Measurements from ENCODE around the gene CCDC182. TPM values are rescaled to one million over a fixed set of nuclear protein-coding genes. Genes with fewer than 3 reads are reported as not detected.

Gene CCDC182
- total RNA-seq, 1 donor from 2014 or later, result not detected

DNA sequence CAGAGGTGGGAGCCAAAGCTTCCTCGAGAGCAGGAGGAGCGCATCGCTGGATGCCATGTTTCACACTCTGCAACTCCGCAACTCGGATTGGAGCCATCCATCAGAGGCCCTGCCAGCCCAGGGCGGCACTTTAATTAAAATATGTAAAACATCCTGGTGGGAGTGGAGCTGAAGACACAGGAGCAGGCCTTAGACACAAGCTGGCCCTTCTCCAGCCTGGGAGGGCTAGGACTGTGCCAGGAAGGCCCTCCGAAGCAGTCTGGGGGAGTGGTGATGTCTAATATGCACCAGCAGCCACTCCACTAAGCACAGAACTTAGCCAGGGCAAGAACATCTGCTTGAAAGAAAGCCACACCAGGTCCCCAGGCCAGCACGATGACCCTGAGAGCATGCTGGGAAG, 5.8 kb upstream of the CCDC182 start:
- no peaks in the 10 kb centered on the region for H3K9me3 Mint-ChIP-seq
- no peak overlapping the region for H3K27ac Mint-ChIP-seq
- no peak overlapping the region for H3K4me3 Mint-ChIP-seq
- peaks cover 31% of the 10 kb centered on the region for H3K27me3 Mint-ChIP-seq
- no peaks in the 10 kb centered on the region for H3K36me3 Mint-ChIP-seq
- DNase-seq (ENCODE audit: extremely low spot score, unreplicated experiment), result no peak
- H3K4me1 Mint-ChIP-seq (ENCODE audit: unreplicated experiment), result peaks cover 3% of the 10 kb centered on the region
- TF ChIP-seq, protein P1, sequence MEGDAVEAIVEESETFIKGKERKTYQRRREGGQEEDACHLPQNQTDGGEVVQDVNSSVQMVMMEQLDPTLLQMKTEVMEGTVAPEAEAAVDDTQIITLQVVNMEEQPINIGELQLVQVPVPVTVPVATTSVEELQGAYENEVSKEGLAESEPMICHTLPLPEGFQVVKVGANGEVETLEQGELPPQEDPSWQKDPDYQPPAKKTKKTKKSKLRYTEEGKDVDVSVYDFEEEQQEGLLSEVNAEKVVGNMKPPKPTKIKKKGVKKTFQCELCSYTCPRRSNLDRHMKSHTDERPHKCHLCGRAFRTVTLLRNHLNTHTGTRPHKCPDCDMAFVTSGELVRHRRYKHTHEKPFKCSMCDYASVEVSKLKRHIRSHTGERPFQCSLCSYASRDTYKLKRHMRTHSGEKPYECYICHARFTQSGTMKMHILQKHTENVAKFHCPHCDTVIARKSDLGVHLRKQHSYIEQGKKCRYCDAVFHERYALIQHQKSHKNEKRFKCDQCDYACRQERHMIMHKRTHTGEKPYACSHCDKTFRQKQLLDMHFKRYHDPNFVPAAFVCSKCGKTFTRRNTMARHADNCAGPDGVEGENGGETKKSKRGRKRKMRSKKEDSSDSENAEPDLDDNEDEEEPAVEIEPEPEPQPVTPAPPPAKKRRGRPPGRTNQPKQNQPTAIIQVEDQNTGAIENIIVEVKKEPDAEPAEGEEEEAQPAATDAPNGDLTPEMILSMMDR (conservative IDR thresholded peaks at IDR 0.05), result no peak

DNA sequence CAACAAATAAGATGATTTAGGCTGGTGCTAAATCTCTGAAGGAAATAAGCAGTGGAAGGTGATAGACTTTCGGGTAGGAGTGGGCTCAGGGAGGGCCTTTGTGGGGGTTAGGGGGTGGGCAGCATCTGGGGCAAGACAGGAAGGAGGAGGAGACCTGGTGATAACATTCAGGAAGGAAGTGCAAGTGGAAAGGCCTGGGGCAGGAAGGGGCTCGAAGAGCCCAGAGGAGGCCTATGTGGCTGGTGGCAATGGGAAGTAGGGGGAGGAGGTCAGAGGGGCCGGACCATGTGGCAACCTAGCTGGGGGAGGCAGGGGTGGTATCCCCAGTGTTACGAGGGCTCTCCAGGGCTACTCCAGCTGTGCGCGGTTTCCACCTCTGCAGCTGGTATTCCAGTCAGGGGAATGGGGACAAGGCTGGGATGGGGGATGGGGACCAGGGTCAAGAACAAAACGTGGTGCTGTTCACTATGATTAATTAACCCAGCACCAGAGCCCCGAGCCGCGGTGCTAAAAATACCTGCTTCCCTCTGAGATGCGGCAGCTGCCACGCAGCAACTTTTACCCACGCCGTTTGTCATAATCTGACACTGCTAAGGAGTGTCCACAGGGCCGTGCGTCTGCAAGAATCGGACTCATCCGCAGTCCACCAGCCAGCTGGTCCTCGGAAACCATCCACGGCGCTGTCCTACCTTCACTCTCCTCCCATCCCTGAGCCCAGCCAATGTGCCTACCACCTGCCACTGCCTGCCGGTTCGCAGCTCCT, 5.2 kb upstream of the CCDC182 start:
- H3K27me3 Mint-ChIP-seq, result peaks cover 31% of the 10 kb centered on the region
- H3K4me3 Mint-ChIP-seq, result no peak overlapping the region
- H3K36me3 Mint-ChIP-seq, result no peaks in the 10 kb centered on the region
- DNase-seq (ENCODE audit: extremely low spot score, unreplicated experiment), result no peak
- TF ChIP-seq, protein P1 (conservative IDR thresholded peaks at IDR 0.05), result no peak
- no peaks in the 10 kb centered on the region for H3K9me3 Mint-ChIP-seq
- peaks cover 3% of the 10 kb centered on the region for H3K4me1 Mint-ChIP-seq (ENCODE audit: unreplicated experiment)
- H3K27ac Mint-ChIP-seq, result no peak overlapping the region

GRCh38 chr17:57749701-57750100, 4.6 kb upstream of the CCDC182 start:
- Mint-ChIP-seq H3K27me3 (peaks cover 31% of the 10 kb centered on the region), H3K4me1 (ENCODE audit: unreplicated experiment) (peaks cover 3% of the 10 kb centered on the region), H3K4me3 (no peak overlapping the region), H3K36me3 (no peaks in the 10 kb centered on the region), H3K27ac (no peak overlapping the region), H3K9me3 (no peaks in the 10 kb centered on the region)
- no peak for DNase-seq (ENCODE audit: extremely low spot score, unreplicated experiment)
- TF ChIP-seq, protein P1 (conservative IDR thresholded peaks at IDR 0.05), result no peak

DNA sequence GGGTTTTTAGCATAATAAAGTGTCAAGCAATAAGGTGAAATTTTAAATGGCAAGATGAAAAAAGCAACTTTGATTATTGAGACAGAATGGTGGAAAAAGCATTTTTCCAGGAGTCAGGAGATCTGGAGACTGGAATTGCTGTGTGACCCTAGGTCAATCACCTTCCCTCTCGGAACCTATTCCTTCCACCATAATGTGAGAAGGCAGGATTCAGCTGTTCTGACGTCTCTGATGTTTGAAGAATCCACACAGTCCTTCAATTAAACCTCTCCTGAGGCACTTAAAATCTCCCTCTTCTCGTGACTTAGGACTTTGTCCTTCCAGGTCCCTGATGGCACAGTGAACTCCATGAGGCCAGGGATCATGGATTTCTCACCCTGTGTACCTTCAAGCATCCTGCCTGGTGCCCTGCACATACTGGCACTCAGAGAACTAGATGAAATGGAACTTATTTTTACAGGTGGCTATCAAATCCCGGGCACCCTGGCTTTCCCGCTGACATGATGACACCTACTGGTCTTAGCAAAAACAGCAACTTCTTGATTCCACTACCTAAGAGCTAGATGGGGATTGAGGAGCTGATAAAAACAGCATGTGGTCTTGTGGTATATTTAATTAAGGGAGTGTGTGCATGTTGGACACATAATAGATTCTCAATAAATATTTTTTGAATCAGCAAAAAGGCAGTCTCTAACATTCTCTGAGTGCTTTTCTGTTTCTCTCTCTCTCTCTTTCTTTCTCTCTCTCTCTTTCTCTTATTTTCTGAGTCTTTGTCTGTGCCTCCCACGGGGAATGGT, 2.3 kb upstream of the CCDC182 start:
- Mint-ChIP-seq H3K36me3 (no peaks in the 10 kb centered on the region), H3K9me3 (no peaks in the 10 kb centered on the region)
- DNase-seq (ENCODE audit: extremely low spot score, unreplicated experiment), result no peak

DNA sequence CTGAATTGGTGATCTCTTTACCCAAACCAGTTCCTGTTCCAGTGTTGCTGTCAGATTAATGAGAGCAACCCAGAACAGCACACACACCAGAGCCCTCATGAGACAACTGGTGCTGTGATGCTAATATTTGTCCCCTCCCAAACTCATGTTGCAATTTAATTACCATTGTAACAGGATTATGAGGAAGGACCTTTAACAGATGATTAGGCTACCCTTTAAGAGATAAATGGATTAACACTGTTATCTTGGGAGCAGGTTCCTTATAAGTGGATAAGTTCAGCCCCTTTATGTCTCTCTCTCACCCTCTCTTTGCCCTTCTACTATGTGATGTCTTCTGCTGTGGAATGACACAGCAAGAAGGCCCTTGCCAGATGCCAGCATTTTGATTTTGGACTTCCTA, 1.1 kb upstream of the CCDC182 start:
- Mint-ChIP-seq H3K36me3 (no peaks in the 10 kb centered on the region), H3K4me1 (ENCODE audit: unreplicated experiment) (peaks cover 3% of the 10 kb centered on the region), H3K4me3 (no peak overlapping the region), H3K27ac (no peak overlapping the region), H3K27me3 (peaks cover 37% of the 10 kb centered on the region), H3K9me3 (no peaks in the 10 kb centered on the region)
- TF ChIP-seq, protein P1 (conservative IDR thresholded peaks at IDR 0.05), result no peak
- DNase-seq (ENCODE audit: extremely low spot score, unreplicated experiment), result no peak

More for the DNA sequence above, 2.3 kb upstream of the CCDC182 start:
- Mint-ChIP-seq H3K4me1 (ENCODE audit: unreplicated experiment) (peaks cover 3% of the 10 kb centered on the region), H3K4me3 (no peak overlapping the region), H3K27ac (no peak overlapping the region), H3K27me3 (peaks cover 43% of the 10 kb centered on the region)
- TF ChIP-seq, protein P1 (conservative IDR thresholded peaks at IDR 0.05), result peak; percentile 85

Data from type B pancreatic cell (in vitro differentiated cells).